DMS53 (cell line): ENCODE results near the gene KCTD19.
A peak's percentile ranks its signal among the peaks of the same experiment; 100 is the strongest.

Source experiments
- DNase-seq: peaks from one replicate; lab custom pipeline; 2025; lab: John Stamatoyannopoulos, UW

Gene KCTD19

DNA sequence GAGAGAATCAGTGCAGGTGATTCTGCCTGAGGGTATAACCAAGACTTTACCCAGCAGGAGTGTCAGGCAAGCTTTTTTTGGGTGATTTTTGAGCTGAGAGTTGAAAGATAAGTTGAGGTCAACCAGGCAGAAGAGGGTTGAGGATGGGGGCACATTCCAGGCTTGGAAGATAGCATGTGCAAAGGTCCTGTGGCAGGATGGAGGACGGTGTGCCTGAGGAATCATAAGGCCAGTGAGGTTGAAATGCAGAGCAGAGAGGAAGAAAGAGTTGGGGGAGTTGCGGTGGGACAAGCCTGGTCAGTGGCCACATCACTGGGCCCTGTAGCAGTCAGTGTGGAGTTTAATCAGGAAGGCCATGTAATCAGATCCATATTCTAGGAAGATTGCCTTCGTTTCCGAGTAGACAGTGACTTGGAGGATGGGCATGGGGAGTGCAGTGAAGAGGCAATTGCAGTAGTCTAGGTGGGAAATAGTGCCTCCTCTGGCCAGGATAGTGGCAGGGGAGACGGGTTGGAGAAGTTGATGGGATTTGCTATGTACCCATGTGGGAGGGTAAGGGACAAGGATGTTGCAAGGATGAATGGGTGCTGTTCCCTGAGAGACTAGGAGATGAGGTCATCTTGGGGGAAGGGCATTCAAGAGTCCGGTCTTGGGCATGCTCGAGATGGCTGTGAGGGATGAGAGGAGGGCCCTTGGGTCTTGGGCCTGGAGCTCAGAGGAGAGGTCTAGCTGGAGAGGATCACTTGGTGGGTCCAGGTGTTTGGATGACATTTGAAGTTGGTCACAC, 43.3 kb downstream of the KCTD19 start:
- no peak for DNase-seq

DNA sequence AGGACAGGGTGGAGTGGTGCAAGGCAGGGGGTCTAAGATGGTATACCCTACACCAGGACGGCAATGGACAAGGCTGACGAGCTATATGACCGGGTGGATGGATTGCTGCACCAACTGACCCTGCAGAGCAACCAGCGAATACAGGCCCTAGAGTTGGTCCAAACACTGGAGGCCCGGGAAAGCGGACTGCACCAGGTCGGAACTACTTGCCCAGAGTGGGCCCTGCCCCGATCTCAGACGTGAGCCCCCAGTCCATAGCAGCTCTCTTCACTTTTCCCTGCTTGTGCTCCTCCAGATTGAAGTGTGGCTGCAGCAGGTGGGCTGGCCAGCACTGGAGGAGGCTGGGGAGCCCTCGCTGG, 44.1 kb downstream of the KCTD19 start:
- DNase-seq, result no peak

DNA sequence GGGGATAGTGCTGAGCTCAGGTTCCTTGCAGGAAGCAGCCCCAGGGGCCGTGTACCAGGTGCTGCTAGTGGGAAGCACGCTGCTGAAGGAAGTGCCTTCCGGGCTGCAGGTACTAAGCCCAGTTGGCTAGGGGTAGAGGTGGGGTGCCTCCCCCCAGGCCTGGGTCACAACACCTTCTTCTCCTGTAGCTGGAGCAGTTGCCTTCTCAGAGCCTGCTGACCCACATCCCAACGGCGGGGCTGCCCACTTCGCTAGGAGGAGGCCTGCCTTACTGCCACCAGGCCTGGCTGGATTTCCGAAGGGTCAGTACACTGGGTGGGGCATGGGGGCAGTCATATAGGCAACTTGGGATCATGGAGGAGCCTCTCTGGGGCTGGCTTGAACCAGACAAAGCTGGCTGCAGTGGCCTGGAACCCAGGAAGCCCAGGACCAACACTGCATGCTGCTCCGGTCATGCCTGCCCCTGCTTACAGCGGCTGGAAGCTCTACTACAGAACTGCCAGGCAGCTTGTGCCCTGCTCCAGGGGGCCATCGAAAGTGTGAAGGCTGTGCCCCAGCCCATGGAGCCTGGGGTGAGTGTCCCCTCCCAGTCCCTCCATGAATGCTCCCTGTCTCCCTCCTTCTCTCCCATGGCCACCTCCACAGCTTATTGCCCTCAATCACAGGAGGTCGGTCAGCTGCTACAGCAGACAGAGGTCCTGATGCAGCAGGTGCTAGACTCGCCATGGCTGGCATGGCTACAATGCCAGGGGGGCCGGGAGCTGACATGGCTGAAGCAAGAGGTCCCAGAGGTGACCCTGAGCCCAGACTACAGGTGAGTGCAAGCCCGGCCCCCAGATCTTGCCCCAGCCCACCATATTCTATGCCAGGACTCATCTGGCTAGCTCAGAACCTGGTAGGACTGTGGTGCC, 44.8 kb downstream of the KCTD19 start:
- no peak for DNase-seq

DNA sequence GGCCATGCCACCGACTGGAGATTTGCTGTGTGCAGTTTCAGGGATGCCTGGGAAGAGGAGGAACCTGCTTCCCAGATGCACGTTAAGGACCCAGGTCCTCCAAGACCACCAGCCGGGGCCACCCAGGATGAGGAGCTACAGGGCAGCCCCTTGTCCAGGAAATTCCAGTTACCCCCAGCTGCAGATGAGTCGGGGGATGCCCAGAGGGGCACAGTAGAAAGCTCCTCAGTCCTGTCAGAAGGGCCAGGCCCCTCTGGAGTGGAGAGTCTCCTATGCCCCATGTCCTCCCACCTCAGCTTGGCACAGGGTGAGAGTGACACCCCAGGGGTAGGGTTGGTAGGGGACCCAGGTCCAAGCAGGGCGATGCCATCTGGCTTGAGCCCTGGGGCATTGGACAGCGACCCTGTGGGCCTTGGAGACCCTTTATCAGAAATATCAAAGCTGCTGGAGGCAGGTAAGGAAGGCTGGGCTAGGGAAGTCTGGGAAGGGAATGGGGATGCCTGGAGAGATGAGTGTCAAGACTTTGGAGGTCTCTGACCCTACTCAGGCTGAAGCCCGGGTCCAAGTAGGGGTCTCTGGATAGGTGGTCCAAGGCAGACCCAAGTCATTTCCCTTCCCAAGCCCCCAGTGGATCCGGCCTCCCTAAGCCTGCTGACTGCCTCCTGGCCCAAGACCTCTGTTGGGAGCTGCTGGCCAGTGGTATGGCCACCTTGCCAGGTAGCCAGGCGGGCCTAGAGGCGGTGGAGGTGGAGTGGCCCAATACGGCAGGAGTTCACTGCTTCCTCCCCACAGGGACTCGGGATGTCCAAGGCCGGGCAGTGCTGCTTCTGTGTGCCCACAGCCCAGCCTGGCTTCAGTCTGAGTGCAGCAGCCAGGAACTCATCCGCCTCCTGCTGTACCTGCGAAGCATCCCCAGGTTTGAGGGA, 46.2 kb downstream of the KCTD19 start:
- no peak for DNase-seq

DNA sequence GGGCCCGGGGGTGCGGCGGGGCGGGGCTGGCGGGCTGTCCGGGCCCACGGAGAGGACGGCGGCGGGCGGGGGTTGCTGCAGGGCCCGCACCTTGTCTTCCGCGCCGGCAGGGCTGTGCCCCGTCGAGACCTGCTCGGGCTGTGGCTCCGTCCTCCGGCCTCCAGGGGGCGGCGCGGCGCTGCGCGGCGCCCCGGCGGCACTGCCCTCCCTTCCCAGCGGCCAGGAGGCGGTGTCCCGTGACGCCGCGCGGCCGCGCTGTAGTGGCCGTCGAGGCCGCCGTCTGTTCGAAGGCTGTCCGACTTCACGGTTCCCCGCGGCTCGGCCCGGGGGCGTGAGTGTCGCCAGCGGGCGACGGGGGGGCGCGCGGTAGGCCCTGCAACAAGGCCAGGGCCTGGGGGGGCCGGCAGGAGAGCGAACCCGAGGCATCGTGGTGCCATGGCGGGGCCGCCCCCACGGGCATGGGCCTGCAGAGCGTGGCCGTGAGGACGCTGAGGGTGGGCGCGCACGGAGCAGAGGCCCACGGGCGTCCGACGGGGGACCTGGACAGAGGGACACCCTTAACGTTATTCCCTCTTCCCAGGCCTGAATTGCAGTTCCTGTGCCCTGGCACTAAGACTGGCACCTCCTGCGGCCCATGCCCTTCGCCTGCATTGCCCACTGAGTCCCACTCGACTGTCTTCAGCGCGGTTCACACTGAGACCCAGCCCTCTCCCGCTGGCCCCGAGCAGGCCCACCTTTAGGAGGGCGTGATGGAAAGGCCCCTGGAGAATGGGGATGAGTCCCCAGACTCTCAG, 47.0 kb downstream of the KCTD19 start, which contains the start of gene PLEKHG4:
Gene PLEKHG4, plus strand, starts transcription at position 237 of the 794 bp plus-strand sequence. Its CDS starts 513 bp downstream, at position 750.
- peak; percentile 90 for DNase-seq

DNA sequence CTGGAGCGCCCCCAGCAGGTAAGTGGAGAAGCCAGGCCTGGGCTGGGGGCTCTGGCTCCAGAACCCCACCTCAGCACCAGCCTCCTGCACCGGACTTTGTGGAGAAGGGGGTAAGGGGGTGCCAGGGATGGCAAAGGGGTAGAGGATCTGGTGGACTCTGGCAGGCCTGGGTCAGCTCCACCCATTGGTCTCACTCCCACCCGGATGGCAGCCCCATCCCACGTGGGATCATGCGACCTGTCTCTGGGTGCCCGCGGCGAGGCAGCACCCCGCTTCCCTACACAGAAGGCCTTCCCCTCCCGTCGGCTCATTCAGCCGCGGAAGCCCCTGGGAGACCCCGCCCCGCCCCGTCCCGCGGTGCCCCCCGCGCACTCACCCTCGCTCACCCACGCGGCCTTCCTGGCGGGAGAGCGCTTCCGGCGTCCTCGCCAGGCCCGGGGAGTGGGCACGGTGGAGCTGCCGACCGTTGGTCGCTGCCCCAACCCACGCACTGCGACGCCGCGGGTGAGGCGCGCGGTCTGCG, 47.7 kb downstream of the KCTD19 start:
- DNase-seq, result peak; percentile 70

DNA sequence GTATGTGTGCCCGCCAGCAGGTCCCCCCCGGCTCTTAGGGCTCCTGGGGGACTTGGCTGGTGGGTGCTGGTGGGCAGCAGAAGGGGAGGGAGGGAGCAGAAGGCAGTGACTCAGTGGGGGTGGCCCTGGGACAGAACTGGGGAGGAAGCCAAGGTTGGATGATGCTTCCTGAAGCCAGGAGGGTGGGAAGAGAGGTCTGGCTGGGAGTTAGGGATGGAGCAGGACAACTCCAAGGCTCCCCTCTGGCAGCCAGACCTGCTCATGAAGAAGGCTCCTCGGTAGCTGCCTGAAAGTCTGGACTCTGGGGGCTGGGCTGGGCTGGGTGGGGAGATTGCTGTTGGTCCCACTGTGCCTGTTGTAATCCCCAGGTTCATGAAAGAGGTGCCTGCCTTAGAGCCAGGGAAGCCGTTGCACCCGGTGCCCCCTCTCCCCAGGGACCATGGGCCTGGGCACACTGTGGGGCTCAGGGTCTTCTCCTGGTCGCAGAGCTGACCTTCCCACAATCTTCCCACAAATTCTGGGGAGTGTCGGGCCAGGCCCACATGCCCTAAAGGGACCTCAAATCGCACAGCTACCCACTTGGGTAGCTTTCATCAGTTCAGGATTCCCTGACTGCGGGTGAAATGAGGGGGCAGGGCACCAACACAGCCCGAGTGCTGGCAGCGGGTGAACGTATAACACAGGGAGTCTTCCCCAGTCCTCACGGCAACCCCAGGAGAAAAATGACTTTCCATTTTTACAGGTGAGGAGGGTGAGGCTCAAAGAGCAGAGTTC, 48.4 kb downstream of the KCTD19 start:
- DNase-seq, result no peak

DNA sequence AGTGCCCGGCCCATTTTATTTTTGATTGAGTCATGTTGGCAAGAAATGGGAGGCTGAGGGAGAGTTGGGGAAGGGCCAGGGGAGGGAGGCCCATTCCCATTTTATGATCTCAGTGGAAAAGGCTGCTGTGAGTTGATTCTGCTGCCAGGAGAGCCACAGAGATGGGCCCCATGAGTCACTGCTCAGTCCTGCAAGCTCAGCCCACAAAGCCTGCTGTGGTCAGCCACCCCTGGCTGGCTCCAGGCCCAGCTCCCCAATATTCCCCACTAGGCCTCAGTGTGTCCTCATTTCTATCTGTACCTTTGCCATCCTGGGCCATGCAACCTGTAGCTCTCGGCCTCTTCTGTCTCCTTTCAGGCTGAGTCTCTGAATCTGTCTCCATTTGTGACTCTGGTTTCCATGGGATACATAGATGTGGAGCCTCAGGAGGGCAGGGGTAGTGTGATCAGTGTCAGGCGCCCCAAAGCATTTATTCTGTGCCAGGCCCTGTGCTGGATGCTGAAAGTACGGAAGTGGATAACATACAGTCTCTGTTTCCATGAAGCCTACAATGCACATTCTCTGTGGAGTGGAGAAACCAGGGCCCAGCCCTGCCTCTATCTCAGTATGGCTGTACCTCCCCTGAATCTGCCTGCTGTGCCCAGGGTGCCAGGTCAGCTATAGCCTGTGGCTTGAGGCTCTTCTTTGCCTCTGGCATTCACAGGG, 49.1 kb downstream of the KCTD19 start:
- DNase-seq, result peak; percentile 9

DNA sequence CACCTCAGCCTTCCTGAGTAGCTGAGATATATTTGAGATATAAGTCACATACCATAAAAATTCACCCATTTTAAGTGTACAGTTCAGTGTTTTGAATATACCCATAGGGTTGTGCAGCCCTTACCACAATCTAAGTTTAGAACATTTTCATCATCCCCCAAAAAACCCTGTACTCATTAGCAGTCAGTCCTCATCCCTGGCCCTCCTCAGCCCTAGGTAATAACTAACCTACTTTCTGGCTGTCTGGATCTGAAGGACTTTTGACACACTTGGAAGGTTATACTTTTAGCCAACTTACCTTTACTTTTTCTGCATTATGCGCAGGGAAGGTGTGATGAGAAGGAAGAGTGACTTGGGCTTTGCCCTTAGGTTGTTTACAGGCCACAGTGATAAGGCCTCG, 51.2 kb downstream of the KCTD19 start:
- no peak for DNase-seq

DNA sequence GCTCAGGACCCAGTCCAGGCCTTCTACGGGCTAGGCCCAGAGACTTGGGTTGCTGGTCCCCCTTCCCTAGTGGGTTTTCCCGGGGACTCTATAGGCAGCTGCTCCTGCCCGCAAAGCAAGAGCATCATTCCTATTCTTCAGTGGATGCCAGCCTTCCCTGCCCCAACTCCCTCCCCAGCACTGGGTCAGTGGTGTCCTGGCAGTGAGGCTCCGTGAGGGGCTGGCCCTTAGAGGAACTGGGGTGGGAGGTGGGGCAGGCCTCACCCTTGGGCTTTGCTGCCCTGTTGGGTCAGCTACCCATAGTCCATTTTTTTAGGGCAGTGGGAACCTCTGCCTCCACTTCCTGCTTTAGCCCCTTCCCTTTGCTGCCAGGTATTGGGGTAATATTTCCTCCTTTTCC, 55.1 kb downstream of the KCTD19 start:
- no peak for DNase-seq

DNA sequence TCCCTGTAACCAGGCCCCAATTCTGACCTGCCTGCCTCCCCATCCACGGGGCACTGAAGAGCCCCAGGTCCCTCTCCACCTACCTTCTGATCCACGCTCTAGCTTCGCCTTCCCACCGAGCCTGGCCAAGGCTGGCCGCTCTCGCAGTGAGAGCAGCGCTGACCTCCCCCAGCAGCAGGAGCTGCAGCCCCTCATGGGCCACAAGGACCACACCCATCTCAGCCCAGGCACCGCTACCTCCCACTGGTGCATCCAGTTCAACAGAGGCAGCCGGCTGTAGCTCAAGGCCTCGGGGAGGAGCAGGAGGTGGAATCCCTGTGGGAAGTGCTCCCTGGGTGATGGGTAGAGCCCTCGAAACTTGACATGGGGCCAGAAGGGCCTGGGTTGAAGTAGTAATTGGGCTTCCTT, 55.6 kb downstream of the KCTD19 start:
- DNase-seq, result no peak

DNA sequence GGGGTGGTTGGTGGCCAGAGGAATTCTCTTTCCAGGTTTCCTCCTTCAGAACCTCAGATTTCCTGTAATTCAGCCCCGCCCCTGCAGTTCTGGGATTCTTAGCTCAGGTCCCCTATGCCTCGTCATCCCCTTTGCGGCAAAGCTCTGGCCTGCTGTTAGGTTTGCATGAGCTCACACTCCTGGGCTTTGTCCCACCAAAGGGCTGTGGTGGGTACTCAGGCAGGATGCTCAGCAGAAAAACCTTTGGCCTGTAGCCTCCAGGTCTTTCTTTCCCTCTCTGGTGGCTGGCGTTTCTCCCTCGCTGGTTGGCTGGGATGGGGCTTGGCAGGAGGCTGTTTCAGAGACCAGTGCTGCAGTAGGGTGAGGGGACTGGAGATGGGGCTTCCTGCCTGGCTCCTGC, 56.8 kb downstream of the KCTD19 start:
- peak; percentile 20 for DNase-seq

DNA sequence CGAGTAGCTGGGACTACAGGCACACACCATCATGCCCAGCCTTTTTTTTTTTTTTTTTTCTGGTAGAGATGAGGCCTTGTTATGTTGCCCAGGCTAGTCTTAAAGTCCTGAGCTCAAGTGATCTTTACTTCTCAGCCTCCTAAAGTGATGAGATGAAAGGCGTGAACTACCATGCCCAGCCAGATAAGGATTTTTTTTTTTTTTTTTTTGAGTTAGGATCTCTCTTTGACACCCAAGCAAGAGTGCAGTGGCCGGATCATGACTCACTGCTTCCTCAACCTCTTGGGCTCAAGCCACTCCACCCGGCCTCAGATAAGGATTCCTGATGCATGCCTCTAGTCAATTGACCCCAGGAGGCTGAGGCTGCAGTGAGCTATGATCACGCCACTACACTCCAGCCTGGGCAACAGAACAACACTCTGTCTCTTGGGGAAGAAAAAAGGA, 58.4 kb downstream of the KCTD19 start:
- DNase-seq, result peak; percentile 59

DNA sequence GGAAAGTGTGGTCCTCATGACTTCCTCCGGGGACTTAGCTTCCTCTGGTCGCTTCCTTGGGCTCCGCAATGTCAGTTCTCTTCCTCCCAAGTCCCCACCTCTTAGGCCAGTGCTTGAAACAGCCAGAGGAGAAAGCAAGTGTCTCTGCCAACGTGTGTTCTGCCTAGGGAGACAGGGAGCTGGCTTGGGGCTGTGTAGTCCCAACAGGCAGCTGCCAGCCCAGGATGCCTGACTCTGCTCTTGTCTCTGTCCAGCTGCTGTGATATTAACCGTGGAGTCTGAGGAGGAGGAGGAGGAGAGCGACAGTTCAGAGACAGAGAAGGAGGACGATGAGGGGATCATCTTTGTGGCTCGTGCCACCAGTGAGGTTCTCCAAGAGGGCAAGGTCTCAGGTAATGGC, 60.7 kb downstream of the KCTD19 start:
- no peak for DNase-seq

DNA sequence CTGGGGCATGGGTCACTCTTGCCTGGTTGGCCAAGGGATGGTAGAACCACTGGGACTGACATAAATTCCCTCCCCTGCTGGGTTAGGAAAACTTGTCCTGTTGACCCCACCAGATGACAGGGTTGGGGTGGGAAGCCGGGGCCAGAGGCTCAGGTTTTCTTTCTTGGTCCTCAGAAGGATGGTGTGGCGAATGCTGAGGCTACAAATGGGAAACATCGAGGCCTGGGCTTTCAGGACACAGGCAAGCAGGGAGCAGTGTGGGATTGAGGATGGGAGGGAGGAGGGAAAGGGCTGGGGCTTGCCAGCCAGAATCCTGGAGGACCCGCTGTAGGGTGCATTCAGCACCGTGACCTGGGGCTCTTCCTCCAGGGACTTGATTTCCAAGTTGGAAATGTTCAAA, 61.7 kb downstream of the KCTD19 start:
- no peak for DNase-seq

DNA sequence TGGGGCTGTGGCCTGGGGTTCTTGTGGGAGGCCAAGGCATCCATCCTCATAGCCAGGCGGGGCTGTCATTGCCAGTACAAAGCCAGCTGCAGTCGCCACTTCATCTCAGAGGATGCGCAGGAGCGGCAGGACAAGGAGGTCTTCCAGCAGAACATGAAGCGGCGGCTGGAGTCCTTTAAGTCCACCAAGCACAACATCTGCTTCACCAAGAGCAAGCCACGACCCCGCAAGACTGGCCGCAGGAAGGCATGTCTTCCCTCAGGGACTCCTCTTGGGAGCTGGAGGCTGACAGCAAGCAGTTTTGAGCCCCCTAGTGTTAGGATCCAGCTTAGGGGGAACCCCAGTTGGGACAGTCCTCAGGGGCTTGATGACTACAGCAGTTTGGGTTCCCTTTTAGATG, 62.3 kb downstream of the KCTD19 start:
- no peak for DNase-seq

DNA sequence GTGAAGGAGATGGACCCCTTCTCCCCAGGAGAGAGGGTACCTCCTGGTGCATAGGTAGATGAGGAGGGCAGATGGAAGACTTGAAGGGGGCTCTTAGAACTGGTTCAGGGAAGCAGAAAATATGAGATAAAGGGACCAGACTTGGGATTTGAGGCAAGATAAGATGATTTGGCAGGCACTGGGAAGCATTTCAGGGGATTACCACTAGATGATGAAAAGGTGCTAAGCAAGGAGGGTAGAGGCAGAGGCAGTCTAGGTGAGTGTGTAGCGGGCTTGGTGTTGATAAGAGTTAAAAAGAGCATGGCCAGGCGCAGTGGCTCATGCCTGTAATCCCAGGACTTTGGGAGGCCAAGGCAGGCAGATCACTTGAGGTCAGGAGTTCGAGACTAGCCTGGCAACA, 63.3 kb downstream of the KCTD19 start:
- DNase-seq, result no peak

DNA sequence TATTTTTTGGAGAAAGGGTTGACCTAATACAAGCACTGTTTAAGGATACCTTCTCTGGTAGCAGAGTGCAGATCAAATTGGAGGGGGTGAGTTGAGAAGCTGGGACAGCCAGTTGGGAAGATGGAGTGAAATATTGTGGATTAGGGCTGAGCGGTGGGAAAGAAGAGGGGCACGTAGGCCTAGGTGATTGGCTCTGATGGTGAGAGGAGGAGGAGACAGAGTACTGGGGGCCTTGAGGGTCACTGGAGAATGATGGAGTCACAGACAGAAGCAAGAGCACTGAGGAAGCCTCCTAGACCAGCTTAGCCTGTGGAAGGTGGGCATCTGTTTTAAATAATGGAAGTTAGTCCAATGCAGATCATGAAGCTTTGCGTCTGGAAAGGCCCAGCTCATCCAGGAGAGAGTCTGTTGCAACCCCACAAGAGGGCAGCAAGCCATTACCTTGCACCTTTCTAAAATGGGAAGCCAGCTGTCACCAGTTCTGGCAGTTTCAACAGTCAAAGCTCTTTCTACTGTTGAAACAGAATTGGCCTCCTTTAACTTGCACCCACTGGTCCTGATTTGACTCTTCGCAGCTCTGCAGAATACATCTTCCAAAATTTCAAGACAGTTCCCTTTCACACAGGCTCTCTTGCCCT, 66.0 kb downstream of the KCTD19 start:
- peak; percentile 78 for DNase-seq

DNA sequence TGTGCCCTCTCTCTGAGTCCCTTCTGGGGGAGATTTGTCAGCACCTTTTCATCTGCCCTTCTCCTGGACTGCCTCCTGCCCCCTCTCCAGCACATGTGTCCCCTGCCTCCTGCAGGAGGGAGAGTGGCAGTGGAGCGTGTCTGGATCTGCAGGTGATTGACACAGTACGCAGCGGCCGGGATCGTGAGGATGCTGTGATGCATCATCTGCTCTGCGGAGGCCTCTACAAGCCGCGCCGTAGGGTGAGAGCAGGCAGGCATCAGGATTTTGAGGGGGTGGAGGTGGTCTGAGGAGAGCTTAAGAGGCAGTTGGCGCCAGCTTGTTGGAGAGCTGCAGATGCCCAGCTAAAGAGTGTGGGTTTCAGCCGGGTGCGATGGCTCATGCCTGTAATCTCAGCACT, 66.8 kb downstream of the KCTD19 start:
- DNase-seq, result no peak
